SK-N-SH (cell line): ENCODE results near the gene MCCC1.

Source experiments
- CTCF ChIP-seq: fragments of 200-600 bp; sonication (generic); IDR thresholded peaks from 2 replicates; pipeline ENCODE4 v1.6.1; 2017; ENCODE audit warnings: antibody characterized with exemption, mild to moderate bottlenecking, moderate library complexity
- MEF2A ChIP-seq: IDR thresholded peaks from 2 replicates; pipeline ENCODE4 v1.4.0; 2012; ENCODE audit warnings: low read depth, borderline replicate concordance
- SMC3 ChIP-seq: IDR thresholded peaks from 2 replicates; pipeline ENCODE4 v1.6.1; 2012; ENCODE audit warnings: low read depth, low read length, improper control_type of control experiment
- TAF1 ChIP-seq: IDR thresholded peaks from 2 replicates; pipeline ENCODE4 v1.6.1; 2012; ENCODE audit warnings: low read depth, mild to moderate bottlenecking, low read length, moderate library complexity, borderline replicate concordance
- USF2 ChIP-seq: fragments of 150-350 bp; IDR thresholded peaks from 2 replicates; pipeline ENCODE4 v1.6.1; 2017; ENCODE audit warnings: antibody characterized with exemption, low read length, low read depth, borderline replicate concordance

- TF ChIP-seq SMC3 (no peak), CTCF (no peak), TAF1 (no peak), MEF2A (no peak), USF2 (no peak)
These were observed 129.4 kb downstream of the MCCC1 start for GRCh38 chr3:182969853-182970252.
